GM19324 (cell line): Measurements from ENCODE around the gene CFAP57.
"Not testable (repeated sequence)": the region's sequence is repeated elsewhere in the genome, so short reads cannot be mapped to it uniquely, and the experiment has no call there.

Experiments used
- ATAC-seq: cut with Tn5 transposase; IDR thresholded peaks from one replicate; pipeline ENCODE4 v1.9.1; 2021; ENCODE audit warnings: mild to moderate bottlenecking, moderate library complexity; ENCODE audit not compliant: unreplicated experiment, low FRiP score

Gene CFAP57

DNA sequence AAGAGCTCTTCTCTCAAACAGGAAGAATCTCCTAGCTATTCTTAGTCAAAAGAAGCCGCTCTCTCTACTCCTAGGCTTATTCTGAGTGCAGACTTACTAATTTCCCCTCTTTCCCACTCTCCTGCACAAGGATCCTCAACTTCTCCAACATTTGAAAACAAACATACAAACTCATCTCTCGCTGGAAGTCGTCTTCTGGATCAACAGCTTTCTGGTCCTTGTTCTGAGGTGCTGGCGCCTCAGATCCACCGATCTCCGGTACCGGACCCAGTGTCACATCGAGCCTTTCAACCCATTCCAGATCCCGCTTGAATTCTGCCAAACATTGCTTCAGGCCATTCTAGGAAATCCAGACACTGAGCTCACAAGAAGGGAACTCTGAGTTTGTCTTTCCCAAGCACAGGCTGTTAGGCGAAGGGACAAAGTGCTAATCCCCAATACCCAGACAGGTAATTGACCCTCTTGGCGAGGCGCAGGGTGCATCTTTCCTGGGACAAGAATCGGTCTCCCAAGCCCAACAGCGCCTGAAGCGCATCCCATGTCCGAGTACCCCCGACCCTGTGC is 736 bp upstream of the CFAP57 start:
- ATAC-seq: no peak

- peak; percentile 37 for ATAC-seq
Measured at GRCh38 chr1:43172527-43172972, 420 bp downstream of the CFAP57 start.

- ATAC-seq: no peak
Measured at GRCh38 chr1:43174873-43175272, 2.7 kb downstream of the CFAP57 start.

DNA sequence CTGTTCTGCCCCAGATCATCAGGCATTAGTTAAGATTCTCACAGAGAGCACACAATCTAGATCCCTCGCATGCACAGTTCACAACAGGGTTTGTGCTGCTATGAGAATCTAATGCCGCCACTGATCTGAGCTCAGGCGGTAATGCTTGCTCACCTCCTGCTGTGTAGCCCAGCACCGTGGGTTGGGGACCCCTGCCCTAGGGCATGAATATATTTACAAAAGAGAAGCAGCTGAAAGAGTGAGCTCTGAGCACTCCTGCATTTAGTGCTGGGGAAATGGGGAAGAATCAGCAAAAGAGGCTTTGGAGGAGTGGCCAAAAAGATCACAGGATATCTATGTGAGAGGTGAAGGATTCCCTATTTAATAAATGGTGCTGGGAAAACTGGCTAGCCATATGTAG is 5.6 kb downstream of the CFAP57 start:
- ATAC-seq: no peak

DNA sequence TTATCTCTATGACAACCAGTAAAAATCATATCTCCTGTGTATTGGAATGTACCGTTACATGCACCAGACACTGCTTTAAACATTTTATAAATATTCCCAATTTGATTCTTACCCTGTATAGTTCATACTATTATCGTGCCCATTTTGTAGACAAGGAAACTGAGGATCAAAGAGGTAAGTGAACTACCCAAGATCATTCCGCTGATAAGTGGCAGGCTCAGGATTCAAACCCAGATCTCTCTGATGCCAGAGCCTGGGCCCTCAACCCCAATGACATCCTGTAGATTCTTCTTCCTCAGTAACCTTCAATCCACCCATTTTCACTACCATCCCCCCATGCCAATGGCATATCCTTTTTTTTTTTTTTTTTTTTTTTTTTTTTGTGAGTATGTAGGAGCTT is 12.3 kb downstream of the CFAP57 start:
- ATAC-seq: no peak

DNA sequence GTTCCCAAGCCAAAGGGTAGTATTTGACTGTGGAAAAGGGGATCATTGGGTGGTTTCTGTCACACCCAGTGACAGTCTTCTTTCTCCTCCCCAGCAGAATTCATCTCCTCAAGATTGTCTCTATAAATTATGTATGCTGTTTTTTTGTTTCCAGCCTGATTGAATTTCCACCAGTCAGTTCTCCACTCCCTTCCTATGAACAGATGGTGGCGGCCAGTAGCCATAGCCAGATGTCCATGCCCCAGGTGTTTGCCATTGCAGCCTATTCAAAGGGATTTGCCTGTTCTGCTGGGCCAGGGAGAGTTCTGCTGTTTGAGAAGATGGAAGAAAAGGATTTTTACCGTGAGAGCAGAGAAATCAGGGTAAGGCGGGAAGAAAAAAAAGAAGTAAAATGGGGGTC is 12.9 kb downstream of the CFAP57 start:
- ATAC-seq: no peak

- no peak for ATAC-seq
Measured at GRCh38 chr1:43188106-43188505, 16.0 kb downstream of the CFAP57 start.

DNA sequence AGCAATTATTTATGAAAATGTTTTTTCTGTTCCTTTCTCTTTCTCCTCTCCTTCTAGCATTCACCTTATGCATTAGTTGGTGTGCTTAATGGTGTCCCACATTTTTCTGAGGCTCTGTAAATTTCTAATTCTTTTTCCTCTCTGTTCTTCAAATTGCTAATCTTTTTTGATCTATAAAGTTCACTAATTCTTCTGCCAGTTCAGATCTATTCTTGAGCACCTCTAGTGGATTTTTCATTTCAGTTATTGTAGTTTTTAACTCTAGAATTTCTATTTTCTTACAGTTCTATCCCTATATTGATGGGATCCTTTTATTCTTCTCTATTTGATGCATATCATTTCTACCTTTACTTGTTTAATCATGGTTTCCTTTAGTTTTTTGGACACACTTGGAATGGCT is 22.4 kb downstream of the CFAP57 start:
- no peak for ATAC-seq

- ATAC-seq: no peak
Measured at GRCh38 chr1:43197343-43198127, 25.4 kb downstream of the CFAP57 start.

GRCh38 chr1:43199093-43199726 is 27.1 kb downstream of the CFAP57 start:
- no peak for ATAC-seq

DNA sequence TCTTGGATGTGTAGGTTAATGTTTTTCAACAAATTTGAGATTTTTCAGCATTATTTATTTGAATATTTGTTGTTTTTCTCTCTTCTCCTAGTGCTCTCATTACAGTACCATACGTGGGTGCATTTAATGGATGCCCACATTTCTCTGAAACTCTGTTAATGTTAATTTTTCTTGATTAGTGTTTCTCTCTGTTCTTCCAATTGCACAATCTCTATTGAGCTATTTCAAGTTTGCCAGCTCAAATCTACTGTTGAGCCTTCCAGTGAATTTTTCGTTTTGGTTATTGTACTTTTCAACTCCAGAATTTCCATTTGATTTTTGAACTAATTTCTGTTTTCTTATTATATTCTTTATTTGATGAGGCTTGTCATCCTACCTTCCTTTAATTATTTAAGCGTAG is 31.7 kb downstream of the CFAP57 start:
- ATAC-seq: no peak

- no peak for ATAC-seq
Measured at GRCh38 chr1:43204394-43204793, 32.3 kb downstream of the CFAP57 start.

DNA sequence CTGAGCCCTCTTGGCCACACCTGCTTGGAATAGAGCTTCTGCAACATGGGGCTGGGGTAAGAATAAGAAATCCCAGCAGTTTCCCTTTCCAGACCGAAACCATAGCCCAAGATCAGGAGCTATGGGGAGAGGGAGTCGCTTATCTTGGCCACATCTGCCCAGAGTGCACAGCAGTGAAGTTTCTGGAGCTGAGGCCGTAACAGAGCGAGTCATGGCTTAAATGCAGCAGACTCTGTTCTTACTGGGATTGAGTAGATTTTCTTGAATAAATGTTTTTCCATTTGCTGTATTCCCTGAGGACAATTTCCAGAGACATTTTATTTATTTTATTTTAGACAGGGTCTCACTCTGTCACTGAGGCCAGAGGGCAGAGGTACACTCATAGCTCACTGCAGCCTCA is 33.5 kb downstream of the CFAP57 start:
- no peak for ATAC-seq

- no peak for ATAC-seq
Measured at GRCh38 chr1:43206600-43207228, 34.6 kb downstream of the CFAP57 start.

DNA sequence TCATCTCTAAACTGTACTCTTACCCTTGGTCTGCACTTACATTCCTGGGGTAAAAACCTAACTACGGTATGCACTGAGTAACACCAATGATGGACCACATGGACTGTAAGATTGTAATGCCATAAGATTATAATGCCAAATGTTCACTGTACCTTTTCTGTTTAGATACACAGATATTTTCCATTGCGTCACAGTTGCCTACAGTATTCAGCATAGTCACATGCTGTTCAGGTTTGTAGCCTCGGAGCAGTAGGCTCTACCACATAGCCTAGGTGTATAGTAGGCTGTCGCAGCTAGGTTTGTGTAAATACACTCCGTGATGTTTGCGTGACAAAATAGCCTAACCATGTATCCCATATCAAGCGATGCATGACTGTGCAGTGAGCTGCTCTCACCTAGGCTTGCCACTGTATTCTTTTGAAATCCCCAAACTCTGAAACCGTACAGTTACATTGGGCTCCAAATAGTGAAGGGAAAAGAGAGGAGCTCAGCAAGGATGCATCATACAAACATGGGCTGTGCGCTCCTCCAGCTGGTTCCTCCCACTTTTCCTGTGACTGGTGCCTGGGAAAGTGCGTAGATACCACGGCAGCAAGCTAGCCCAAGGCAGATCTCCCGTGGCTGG is 35.2 kb downstream of the CFAP57 start:
- ATAC-seq: no peak

DNA sequence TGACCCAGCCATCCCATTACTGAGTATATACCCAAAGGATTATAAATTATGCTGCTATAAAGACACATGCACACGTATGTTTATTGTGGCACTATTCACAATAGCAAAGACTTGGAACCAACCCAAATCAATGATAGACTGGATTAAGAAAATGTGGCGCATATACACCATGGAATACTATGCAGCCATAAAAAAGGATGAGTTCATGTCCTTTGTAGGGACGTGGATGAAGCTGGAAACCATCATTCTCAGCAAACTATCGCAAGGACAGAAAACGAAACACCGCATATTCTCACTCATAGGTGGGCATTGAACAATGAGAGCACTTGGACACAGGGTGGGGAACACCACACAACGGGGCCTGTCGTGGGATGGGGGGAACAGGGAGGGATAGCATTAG is 36.1 kb downstream of the CFAP57 start:
- not testable (repeated sequence) for ATAC-seq

DNA sequence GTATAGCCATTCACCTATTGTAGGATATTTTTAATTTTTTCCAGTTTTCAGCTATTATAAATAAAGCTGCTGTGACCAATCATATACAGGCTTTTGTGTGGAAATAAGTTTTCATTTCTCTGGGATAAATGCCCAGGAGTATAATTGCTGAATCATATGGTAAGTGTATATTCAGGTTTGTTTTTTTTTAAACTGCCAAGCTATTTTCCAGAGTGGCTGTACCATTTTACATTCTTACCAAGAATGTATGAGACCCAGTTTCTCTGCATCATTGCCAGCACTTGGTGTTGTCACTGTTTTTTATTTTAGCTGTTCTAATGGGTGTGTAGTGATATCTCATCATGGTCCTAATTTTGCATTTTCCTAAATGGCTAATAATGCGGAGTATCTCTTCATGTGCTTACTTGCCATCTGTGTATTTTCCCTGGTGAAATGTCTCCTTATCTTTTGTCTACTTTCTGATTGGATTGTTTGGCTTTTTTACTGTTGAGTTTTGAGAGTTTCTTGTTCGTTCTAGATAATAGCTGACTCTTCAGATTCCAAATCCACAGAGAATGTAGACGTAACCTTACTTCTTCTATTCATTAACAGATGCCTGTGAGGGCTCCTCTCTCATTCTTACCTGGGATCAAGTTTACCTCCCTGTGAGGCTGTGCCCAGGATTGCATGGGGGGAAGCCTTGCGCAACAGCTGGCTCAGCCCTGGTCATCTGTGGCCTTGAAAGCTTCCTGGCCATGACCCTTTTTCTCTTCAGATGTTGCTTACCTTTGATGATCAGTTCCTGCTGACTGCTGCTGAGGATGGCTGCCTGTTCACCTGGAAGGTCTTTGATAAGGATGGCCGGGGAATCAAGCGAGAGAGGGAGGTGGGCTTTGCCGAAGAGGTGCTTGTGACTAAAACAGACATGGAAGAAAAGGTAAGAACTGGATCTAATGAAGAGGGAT is 42.6 kb downstream of the CFAP57 start:
- no peak for ATAC-seq

GRCh38 chr1:43217747-43218146 is 45.6 kb downstream of the CFAP57 start:
- ATAC-seq: no peak

GRCh38 chr1:43220905-43221778 is 49.0 kb downstream of the CFAP57 start:
- ATAC-seq: peak; percentile 59
